Thyroid gland (tissue), 4 donors: ENCODE measurements around the gene URM1. TPM values are rescaled to one million over a fixed set of nuclear protein-coding genes. Genes with fewer than 3 reads are reported as not detected.

Experiments used
- DNase-seq, 2 donors: peaks; one replicate each; pipeline ENCODE4 v3.0.0-alpha.2; 2019
- H3K27ac ChIP-seq, 3 donors: fragments of 200-600 bp; sonication (generic); 1 replicate in 2 of 3; 2 replicates in 1 of 3; pipeline ENCODE4 v1.5.1; 2016 to 2019; ENCODE audit warnings: mild to moderate bottlenecking in 1 of 3, moderate library complexity in 1 of 3
- H3K27me3 ChIP-seq: fragments of 200-600 bp; sonication (generic); one replicate; pipeline ENCODE4 v1.5.1; 2019
- H3K36me3 ChIP-seq, 2 donors: fragments of 200-600 bp; sonication (generic); one replicate each; pipeline ENCODE4 v1.5.1; 2016 to 2019
- H3K4me1 ChIP-seq, 2 donors: fragments of 200-600 bp; sonication (generic); one replicate each; pipeline ENCODE4 v1.5.1; 2017 to 2019
- H3K4me3 ChIP-seq, 3 donors: fragments of 200-600 bp; sonication (generic); replicated peaks in 1 of 3; 1 replicate in 2 of 3; 2 replicates in 1 of 3; pipeline ENCODE4 v1.5.1; 2016; ENCODE audit warnings: mild to moderate bottlenecking in 1 of 3
- H3K9me3 ChIP-seq: fragments of 200-600 bp; sonication (generic); one replicate; pipeline ENCODE4 v1.5.1; 2017
- POLR2A ChIP-seq, 2 donors: fragments of 450-650 bp; IDR thresholded peaks; one replicate each; pipeline ENCODE4 v1.6.1; 2017; ENCODE audit warnings: antibody characterized with exemption in 2 of 2, mild to moderate bottlenecking in 2 of 2, moderate library complexity in 1 of 2
- WGBS, 2 donors: methylation state at CpG; one replicate each; pipeline ENCODE4 v1.1.5; 2017; 5-methylcytosine and 5-hydroxymethylcytosine counted together
- intact Hi-C: fragments of 100-400 bp; cut with DNase I; formaldehyde crosslinking; loops from one replicate; pipeline ENCODE4 v1.15.1; 2023
- total RNA-seq, 4 donors: library from RNA; depleted of rRNA; stranded (reverse); fragments of >200 nt; gene quantifications; one replicate each; pipeline ENCODE4 v1.2.3, GENCODE V29; 2016
- TF ChIP-seq, protein P1 (sequence below), 6 experiments: fragments of 200-600 bp in 3 of 6; fragments of 450-650 bp in 3 of 6; sonication (generic) in 3 of 6; IDR thresholded peaks; one replicate each; pipeline ENCODE4 v1.5.1; 2016 to 2019; ENCODE audit warnings: antibody characterized with exemption in 6 of 6, mild to moderate bottlenecking in 2 of 6, inconsistent platforms in 1 of 6, moderate library complexity in 1 of 6

URM1 gene
- total RNA-seq, 4 donors from 2014 or later: 24.3 to 39.4 (median 31.2) TPM

DNA sequence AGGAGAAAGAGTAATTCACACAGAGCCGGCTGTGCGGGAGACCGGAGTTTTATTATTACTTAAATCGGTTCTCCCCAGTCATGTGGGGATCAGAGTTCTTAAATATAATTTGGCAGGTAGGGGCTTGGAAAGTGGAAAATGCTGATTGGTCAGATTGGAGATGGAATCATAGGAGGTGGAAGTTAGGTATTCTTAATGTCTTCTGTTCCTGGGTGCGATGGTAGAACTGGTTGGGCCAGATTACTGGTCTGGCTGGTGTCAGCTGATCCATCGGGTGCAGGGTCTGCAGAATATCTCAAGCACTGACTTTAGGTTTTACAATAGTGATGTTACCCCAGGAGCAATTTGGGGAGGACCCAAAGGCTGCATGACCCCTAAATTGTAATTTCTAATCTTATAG is 44.8 kb downstream of the URM1 start:
- Histone ChIP-seq H3K4me1 (peaks cover 11 to 21% of the 10 kb centered on the region in 2 donors), H3K36me3 (no peaks in the 10 kb centered on the region), H3K27ac (peak overlapping the region in 2 of 3 donors; percentile 49 to 66), H3K9me3 (no peaks in the 10 kb centered on the region), H3K27me3 (no peaks in the 10 kb centered on the region), H3K4me3 (no peak overlapping the region)
- TF ChIP-seq POLR2A (IDR thresholded peaks at IDR 0.05): no peak
- intact Hi-C loops: loop anchor here (10.0 kb wide), 1 partner anchor 121 kb away; no protein-coding TSS in a partner anchor
- 27 to 28% methylated on average over 6 of the region's 6 CpGs for WGBS, 2 donors
- peak; percentile 74 to 75 for DNase-seq

GRCh38 chr9:128416432-128417019 is 45.4 kb downstream of the URM1 start:
- WGBS, 2 donors: 46 to 55% methylated on average over 6 of the region's 6 CpGs
- TF ChIP-seq, protein P1, sequence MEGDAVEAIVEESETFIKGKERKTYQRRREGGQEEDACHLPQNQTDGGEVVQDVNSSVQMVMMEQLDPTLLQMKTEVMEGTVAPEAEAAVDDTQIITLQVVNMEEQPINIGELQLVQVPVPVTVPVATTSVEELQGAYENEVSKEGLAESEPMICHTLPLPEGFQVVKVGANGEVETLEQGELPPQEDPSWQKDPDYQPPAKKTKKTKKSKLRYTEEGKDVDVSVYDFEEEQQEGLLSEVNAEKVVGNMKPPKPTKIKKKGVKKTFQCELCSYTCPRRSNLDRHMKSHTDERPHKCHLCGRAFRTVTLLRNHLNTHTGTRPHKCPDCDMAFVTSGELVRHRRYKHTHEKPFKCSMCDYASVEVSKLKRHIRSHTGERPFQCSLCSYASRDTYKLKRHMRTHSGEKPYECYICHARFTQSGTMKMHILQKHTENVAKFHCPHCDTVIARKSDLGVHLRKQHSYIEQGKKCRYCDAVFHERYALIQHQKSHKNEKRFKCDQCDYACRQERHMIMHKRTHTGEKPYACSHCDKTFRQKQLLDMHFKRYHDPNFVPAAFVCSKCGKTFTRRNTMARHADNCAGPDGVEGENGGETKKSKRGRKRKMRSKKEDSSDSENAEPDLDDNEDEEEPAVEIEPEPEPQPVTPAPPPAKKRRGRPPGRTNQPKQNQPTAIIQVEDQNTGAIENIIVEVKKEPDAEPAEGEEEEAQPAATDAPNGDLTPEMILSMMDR (IDR thresholded peaks at IDR 0.05): no peak
- TF ChIP-seq POLR2A (IDR thresholded peaks at IDR 0.05): no peak
- Histone ChIP-seq H3K36me3 (no peaks in the 10 kb centered on the region), H3K27me3 (no peaks in the 10 kb centered on the region), H3K4me1 (peaks cover 16 to 23% of the 10 kb centered on the region in 2 donors), H3K9me3 (no peaks in the 10 kb centered on the region), H3K27ac (peak overlapping the region in 2 of 3 donors; percentile 49 to 66), H3K4me3 (no peak overlapping the region)
- intact Hi-C loops: loop anchor here (10.0 kb wide), 1 partner anchor 122 kb away; no protein-coding TSS in a partner anchor
- DNase-seq: no peak

- TF ChIP-seq POLR2A (IDR thresholded peaks at IDR 0.05): no peak
- TF ChIP-seq, protein P1 (IDR thresholded peaks at IDR 0.05): no peak
- DNase-seq: peak in 1 of 2 donors; percentile 24
- no peaks in the 10 kb centered on the region for H3K9me3 ChIP-seq
Measured at GRCh38 chr9:128419061-128419925, 48.1 kb downstream of the URM1 start.

GRCh38 chr9:128420060-128420650 is 49.0 kb downstream of the URM1 start:
- Histone ChIP-seq H3K36me3 (no peaks in the 10 kb centered on the region), H3K4me1 (peaks cover 17 to 25% of the 10 kb centered on the region in 2 donors), H3K27ac (peak overlapping the region; percentile 5 to 84 (median 47)), H3K4me3 (peak overlapping the region; percentile 30 to 89 (median 78)), H3K9me3 (no peaks in the 10 kb centered on the region), H3K27me3 (no peaks in the 10 kb centered on the region)
- 1 to 4% methylated on average over 9 to 15 of the region's 59 CpGs for WGBS, 2 donors
- peak; percentile 78 to 80 for DNase-seq
- intact Hi-C loops: no loop called here
- TF ChIP-seq, protein P1 (IDR thresholded peaks at IDR 0.05): peak; percentile 43 to 90 (median 68)
- peak in 1 of 2 donors; percentile 4 for TF ChIP-seq POLR2A (IDR thresholded peaks at IDR 0.05)

More at GRCh38 chr9:128419061-128419925, 48.1 kb downstream of the URM1 start:
- 15 to 22% methylated on average over 18 to 28 of the region's 28 CpGs for WGBS, 2 donors
- intact Hi-C loops: loop anchor here (10.0 kb wide), 1 partner anchor 124 kb away; no protein-coding TSS in a partner anchor
- Histone ChIP-seq H3K27me3 (no peaks in the 10 kb centered on the region), H3K4me1 (peaks cover 17 to 25% of the 10 kb centered on the region in 2 donors), H3K4me3 (peak overlapping the region in 1 of 3 donors; percentile 78), H3K36me3 (no peaks in the 10 kb centered on the region), H3K27ac (no peak overlapping the region)
